Measurements from ENCODE around the gene UHRF2.
"Not testable (repeated sequence)": the region's sequence is repeated elsewhere in the genome, so short reads cannot be mapped to it uniquely, and the experiment has no call there.

The UHRF2 gene

DNA sequence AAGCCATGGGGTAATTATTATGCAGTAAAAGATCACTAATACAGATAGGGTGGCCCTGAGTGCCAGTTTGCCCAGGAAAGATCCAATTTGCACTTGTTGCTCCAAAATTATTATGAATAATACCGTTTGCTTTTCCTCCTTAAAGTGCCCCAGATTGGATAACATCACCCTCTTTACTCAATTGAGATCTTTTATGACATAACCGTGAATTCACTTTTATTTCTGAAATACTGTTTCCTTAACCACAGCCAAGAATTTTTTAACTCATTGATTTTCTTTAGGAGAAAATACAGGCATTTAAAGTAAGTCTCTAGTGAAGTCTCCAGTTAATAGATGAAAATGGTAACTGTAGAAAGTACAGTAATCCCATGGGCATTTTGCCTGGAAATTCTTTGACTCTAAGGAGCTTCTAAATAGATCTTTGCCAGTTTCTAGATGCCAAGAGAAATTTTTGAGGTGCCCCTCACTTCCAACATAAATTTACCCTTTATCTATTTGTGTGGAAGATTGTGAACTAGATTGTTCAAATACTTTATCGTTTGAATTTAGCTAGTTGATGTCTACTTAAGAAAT lies 99.2 kb downstream of the UHRF2 start:
- Histone ChIP-seq H3K9me3 (ENCODE audit: control insufficient read depth in 1 of 2, low read length in 2 of 2) (no peaks in the 10 kb centered on the region), H3K4me1 (ENCODE audit: control insufficient read depth in 1 of 2, insufficient read depth in 2 of 2, low read length in 2 of 2) (no peaks in the 10 kb centered on the region), H3K27me3 (ENCODE audit: control insufficient read depth in 1 of 2, insufficient read depth in 2 of 2, low read length in 2 of 2) (no peaks in the 10 kb centered on the region), H3K36me3 (ENCODE audit: control insufficient read depth in 1 of 2, insufficient read depth in 2 of 2, low read length in 2 of 2) (peaks cover 0 to 9% of the 10 kb centered on the region in 2 donors), H3K4me3 (ENCODE audit: low read depth in 1 of 2, low read length in 2 of 2) (no peak overlapping the region), H3K27ac (ENCODE audit: low read depth, low read length) (no peak overlapping the region), H3K9ac (ENCODE audit: low read depth in 1 of 2, low read length in 2 of 2) (no peak overlapping the region)

DNA sequence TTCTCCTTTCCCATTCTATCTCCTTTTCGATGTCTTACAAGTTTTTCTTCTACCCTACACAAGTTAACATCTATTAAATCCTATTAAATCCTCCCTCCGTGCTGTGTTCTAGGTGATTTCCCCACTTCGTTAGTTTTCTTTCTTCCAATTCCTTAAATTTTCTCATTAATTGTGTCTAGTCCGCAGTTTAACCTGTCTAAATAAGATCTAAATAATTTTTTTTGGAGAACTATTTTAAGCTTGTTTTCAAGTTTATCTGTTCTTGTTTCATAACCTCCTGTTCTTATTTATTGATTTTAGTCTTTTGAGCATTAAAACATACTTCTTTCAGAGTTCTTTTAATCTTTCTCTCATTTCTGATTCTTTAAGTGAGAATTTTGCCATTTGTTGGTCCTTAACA lies 109.3 kb downstream of the UHRF2 start:
- Histone ChIP-seq H3K27ac (ENCODE audit: low read depth, low read length) (no peak overlapping the region), H3K4me1 (ENCODE audit: control insufficient read depth in 1 of 2, insufficient read depth in 2 of 2, low read length in 2 of 2) (no peaks in the 10 kb centered on the region), H3K9me3 (ENCODE audit: control insufficient read depth in 1 of 2, low read length in 2 of 2) (peaks cover 3 to 5% of the 10 kb centered on the region in 2 donors), H3K4me3 (ENCODE audit: low read depth in 1 of 2, low read length in 2 of 2) (no peak overlapping the region), H3K36me3 (ENCODE audit: control insufficient read depth in 1 of 2, insufficient read depth in 2 of 2, low read length in 2 of 2) (no peaks in the 10 kb centered on the region), H3K27me3 (ENCODE audit: control insufficient read depth in 1 of 2, insufficient read depth in 2 of 2, low read length in 2 of 2) (no peaks in the 10 kb centered on the region), H3K9ac (ENCODE audit: low read depth in 1 of 2, low read length in 2 of 2) (no peak overlapping the region)

DNA sequence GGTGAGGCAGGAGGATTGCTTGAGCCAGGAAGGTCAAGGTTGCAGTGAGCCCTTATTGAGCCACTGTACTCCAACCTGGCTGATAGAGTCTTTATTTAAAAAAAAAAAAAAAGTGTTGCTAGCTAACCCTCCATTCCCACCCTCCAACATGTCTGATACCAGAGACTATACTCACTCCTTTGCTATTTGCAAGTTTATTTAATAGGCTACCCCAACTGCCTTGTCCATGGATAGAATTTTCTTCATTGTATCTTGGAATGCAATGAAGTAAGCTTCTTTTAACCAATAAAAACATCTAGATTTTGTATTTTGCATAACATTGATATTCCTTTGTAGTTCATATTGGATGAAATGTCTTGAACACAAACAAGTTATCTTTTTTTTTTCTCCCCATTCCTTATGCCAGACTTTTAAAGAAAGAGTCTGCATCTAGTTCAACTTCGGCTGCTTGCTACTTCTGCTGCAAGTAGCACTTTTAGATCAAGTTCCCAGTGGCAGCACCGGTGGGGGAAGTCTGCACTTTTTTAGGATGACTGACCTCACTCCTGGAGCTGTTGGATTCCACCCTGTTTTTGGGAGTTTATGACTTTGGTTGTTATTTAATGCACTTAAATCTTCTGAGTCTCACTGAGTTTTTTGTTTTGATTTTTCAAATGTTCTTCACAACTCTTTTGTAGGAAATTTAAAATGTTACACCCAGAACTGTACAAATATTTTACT lies 112.5 kb downstream of the UHRF2 start:
- H3K36me3 ChIP-seq (ENCODE audit: control insufficient read depth in 1 of 2, insufficient read depth in 2 of 2, low read length in 2 of 2), result no peaks in the 10 kb centered on the region
- H3K4me3 ChIP-seq (ENCODE audit: low read depth in 1 of 2, low read length in 2 of 2), result no peak overlapping the region
- no peak overlapping the region for H3K9ac ChIP-seq (ENCODE audit: low read depth in 1 of 2, low read length in 2 of 2)
- H3K27ac ChIP-seq (ENCODE audit: low read depth, low read length), result no peak overlapping the region
- peaks cover 0 to 3% of the 10 kb centered on the region in 2 donors for H3K4me1 ChIP-seq (ENCODE audit: control insufficient read depth in 1 of 2, insufficient read depth in 2 of 2, low read length in 2 of 2)
- H3K9me3 ChIP-seq (ENCODE audit: control insufficient read depth in 1 of 2, low read length in 2 of 2), result peaks cover 3 to 5% of the 10 kb centered on the region in 2 donors
- no peaks in the 10 kb centered on the region for H3K27me3 ChIP-seq (ENCODE audit: control insufficient read depth in 1 of 2, insufficient read depth in 2 of 2, low read length in 2 of 2)

DNA sequence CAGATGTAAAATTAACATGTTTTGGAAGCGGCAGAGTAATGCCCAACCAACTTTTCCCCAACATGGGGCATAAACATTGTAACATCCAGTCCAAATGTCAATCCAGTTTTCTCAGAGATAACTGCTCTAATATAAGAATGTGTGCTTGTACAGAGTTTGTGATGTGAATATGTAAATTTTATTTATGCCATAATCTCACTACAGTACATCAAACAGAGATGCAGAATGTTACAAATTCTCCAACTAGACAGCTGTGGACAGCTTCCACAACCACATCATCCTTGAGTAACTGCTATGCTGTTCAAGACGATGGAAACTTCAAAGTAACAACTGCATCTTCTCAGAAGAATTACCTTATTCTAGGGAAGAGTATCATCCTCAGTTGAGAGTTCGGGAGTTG lies 122.6 kb downstream of the UHRF2 start:
- H3K36me3 ChIP-seq (ENCODE audit: control insufficient read depth in 1 of 2, insufficient read depth in 2 of 2, low read length in 2 of 2), result no peaks in the 10 kb centered on the region
- H3K27ac ChIP-seq (ENCODE audit: low read depth, low read length), result no peak overlapping the region
- H3K4me1 ChIP-seq (ENCODE audit: control insufficient read depth in 1 of 2, insufficient read depth in 2 of 2, low read length in 2 of 2), result peaks cover 0 to under 1% of the 10 kb centered on the region in 2 donors
- no peaks in the 10 kb centered on the region for H3K27me3 ChIP-seq (ENCODE audit: control insufficient read depth in 1 of 2, insufficient read depth in 2 of 2, low read length in 2 of 2)
- no peaks in the 10 kb centered on the region for H3K9me3 ChIP-seq (ENCODE audit: control insufficient read depth in 1 of 2, low read length in 2 of 2)
- no peak overlapping the region for H3K4me3 ChIP-seq (ENCODE audit: low read depth in 1 of 2, low read length in 2 of 2)
- no peak overlapping the region for H3K9ac ChIP-seq (ENCODE audit: low read depth in 1 of 2, low read length in 2 of 2)

DNA sequence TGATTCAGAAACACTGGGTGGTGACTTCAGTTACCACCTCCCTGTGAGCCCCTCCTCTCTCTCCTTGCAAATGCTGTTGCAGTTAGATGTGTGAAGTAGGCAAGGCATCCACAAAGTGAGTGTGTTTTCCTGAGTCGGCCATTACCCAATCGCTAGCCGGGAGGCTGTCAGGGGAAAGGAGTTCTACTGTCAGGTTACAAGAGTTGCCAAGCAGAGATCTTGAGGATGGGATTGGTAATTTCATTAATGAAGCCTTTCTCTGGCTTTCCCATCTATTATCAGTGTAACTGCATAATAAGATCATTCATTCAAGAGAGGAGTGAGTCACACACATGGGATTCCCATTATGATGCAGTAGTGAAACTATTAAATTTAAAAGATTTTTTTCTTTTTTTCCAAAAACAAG lies 125.7 kb downstream of the UHRF2 start:
- no peaks in the 10 kb centered on the region for H3K27me3 ChIP-seq (ENCODE audit: control insufficient read depth in 1 of 2, insufficient read depth in 2 of 2, low read length in 2 of 2)
- no peaks in the 10 kb centered on the region for H3K9me3 ChIP-seq (ENCODE audit: control insufficient read depth in 1 of 2, low read length in 2 of 2)
- no peaks in the 10 kb centered on the region for H3K36me3 ChIP-seq (ENCODE audit: control insufficient read depth in 1 of 2, insufficient read depth in 2 of 2, low read length in 2 of 2)
- H3K4me1 ChIP-seq (ENCODE audit: control insufficient read depth in 1 of 2, insufficient read depth in 2 of 2, low read length in 2 of 2), result no peaks in the 10 kb centered on the region
- H3K4me3 ChIP-seq (ENCODE audit: low read depth in 1 of 2, low read length in 2 of 2), result no peak overlapping the region
- no peak overlapping the region for H3K27ac ChIP-seq (ENCODE audit: low read depth, low read length)
- no peak overlapping the region for H3K9ac ChIP-seq (ENCODE audit: low read depth in 1 of 2, low read length in 2 of 2)

DNA sequence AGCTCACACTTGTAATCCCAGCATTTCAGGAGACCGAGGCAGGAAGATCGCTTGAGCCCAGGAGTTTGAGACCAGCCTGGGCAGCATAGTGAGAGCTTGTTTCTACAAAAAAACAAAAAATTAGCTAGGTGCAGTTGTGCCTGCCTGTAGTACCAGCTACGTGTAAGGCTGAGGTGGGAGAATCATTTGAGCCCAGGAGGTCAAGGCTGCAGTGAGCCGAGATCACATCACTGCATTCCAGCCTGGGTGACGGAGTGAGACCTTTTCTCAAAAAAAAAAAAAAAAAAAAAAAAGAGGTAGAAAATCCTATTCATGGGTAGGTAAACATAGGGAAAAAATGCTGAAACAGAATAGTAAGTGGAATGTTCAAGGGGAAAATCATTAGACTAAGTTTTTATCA lies 129.6 kb downstream of the UHRF2 start:
- H3K9me3 ChIP-seq (ENCODE audit: control insufficient read depth in 1 of 2, low read length in 2 of 2); H3K9ac ChIP-seq (ENCODE audit: low read depth in 1 of 2, low read length in 2 of 2); H3K4me1 ChIP-seq (ENCODE audit: control insufficient read depth in 1 of 2, insufficient read depth in 2 of 2, low read length in 2 of 2); H3K4me3 ChIP-seq (ENCODE audit: low read depth in 1 of 2, low read length in 2 of 2); H3K27me3 ChIP-seq (ENCODE audit: control insufficient read depth in 1 of 2, insufficient read depth in 2 of 2, low read length in 2 of 2); H3K36me3 ChIP-seq (ENCODE audit: control insufficient read depth in 1 of 2, insufficient read depth in 2 of 2, low read length in 2 of 2); H3K27ac ChIP-seq (ENCODE audit: low read depth, low read length): not testable (repeated sequence)

DNA sequence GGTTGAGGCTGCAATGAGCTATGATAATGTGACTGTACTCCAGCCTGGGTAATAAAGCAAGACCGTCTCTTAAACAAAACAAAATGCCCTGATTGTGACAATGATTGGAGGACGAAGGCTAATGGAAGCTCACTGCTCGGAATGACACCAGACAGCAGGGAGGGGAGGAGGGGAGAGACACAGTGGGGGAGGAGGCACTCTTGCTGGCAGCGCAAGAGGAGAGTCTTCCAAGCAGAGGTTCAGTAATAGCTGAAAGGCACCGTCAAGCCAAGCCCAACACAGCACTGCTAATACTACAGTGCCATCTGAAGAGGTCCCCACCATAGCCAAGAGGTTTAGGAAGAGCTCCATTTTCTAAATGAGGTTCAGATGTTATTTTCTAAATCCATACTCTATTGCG lies 130.2 kb downstream of the UHRF2 start:
- no peaks in the 10 kb centered on the region for H3K9me3 ChIP-seq (ENCODE audit: control insufficient read depth in 1 of 2, low read length in 2 of 2)
- H3K4me3 ChIP-seq (ENCODE audit: low read depth in 1 of 2, low read length in 2 of 2), result no peak overlapping the region
- no peaks in the 10 kb centered on the region for H3K4me1 ChIP-seq (ENCODE audit: control insufficient read depth in 1 of 2, insufficient read depth in 2 of 2, low read length in 2 of 2)
- no peaks in the 10 kb centered on the region for H3K27me3 ChIP-seq (ENCODE audit: control insufficient read depth in 1 of 2, insufficient read depth in 2 of 2, low read length in 2 of 2)
- H3K36me3 ChIP-seq (ENCODE audit: control insufficient read depth in 1 of 2, insufficient read depth in 2 of 2, low read length in 2 of 2), result no peaks in the 10 kb centered on the region
- H3K27ac ChIP-seq (ENCODE audit: low read depth, low read length), result no peak overlapping the region
- no peak overlapping the region for H3K9ac ChIP-seq (ENCODE audit: low read depth in 1 of 2, low read length in 2 of 2)

DNA sequence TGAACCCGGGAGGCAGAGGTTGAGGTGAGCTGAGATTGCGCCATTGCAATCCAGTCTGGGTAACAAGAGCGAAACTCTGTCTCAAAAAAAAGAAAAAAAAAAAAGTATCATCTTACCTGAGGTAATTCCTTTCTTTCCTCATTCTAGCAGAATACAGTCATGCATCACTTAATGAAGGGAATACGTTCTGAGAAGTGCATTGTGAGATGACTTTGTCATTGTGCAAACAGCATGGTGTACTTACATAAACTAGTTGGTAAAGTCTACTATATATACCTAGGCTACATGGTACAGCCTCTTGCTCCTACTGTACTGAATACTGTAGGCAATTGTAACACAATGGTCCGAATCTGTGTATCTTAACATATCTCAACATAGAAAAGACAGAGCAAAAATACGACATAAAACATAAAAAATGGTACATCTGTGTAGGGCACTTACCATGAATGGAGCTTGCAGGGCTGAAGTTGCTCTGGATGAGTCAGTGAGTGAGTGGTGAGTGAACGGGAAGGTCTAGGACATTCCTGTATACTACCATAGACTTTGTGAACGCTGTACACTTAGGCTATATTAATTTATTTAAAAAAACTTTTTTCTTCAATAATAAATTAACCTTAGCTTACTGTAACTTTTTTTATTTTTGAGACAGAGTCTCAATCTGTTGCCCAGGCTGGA lies 132.2 kb downstream of the UHRF2 start:
- no peak overlapping the region for H3K27ac ChIP-seq (ENCODE audit: low read depth, low read length)
- H3K9ac ChIP-seq (ENCODE audit: low read depth in 1 of 2, low read length in 2 of 2), result no peak overlapping the region
- H3K4me3 ChIP-seq (ENCODE audit: low read depth in 1 of 2, low read length in 2 of 2), result no peak overlapping the region
- no peaks in the 10 kb centered on the region for H3K9me3 ChIP-seq (ENCODE audit: control insufficient read depth in 1 of 2, low read length in 2 of 2)
- no peaks in the 10 kb centered on the region for H3K4me1 ChIP-seq (ENCODE audit: control insufficient read depth in 1 of 2, insufficient read depth in 2 of 2, low read length in 2 of 2)
- no peaks in the 10 kb centered on the region for H3K27me3 ChIP-seq (ENCODE audit: control insufficient read depth in 1 of 2, insufficient read depth in 2 of 2, low read length in 2 of 2)
- no peaks in the 10 kb centered on the region for H3K36me3 ChIP-seq (ENCODE audit: control insufficient read depth in 1 of 2, insufficient read depth in 2 of 2, low read length in 2 of 2)

DNA sequence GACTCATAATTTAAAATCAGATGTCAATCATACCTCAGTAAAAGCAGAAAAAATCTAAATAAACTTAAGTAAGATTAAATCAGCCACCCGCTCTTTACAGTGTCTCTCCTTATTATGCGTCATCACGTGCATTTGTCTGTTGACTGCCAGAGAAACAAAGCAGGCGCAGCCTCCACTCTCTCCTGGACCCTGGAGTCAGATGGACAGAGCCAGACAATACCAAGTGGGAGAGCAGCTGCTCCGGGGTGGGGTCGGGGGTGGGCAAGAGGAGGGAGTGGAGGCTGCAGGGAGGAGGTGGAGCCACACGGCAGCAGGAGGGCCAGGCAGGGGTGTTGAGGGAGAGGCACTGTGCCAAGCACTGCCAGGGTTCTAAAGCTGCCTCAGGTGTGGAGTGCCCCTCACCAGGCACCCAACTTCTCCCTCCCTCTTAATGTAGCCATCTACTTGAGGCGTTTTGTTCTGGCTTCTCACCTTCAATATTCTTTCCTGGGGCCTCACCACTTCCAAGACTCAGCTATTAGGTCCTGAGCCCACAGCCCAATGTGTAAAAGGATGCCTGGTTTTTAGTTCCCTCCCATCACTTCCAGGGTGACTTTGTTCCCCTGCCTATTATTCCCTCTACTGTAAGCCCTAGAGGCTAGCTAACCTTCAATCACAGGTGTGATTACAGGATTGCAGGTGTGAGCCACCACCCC lies 136.3 kb downstream of the UHRF2 start:
- Histone ChIP-seq H3K4me1 (ENCODE audit: control insufficient read depth in 1 of 2, insufficient read depth in 2 of 2, low read length in 2 of 2) (no peaks in the 10 kb centered on the region), H3K27ac (ENCODE audit: low read depth, low read length) (no peak overlapping the region), H3K4me3 (ENCODE audit: low read depth in 1 of 2, low read length in 2 of 2) (no peak overlapping the region), H3K9me3 (ENCODE audit: control insufficient read depth in 1 of 2, low read length in 2 of 2) (no peaks in the 10 kb centered on the region), H3K9ac (ENCODE audit: low read depth in 1 of 2, low read length in 2 of 2) (no peak overlapping the region), H3K36me3 (ENCODE audit: control insufficient read depth in 1 of 2, insufficient read depth in 2 of 2, low read length in 2 of 2) (no peaks in the 10 kb centered on the region), H3K27me3 (ENCODE audit: control insufficient read depth in 1 of 2, insufficient read depth in 2 of 2, low read length in 2 of 2) (no peaks in the 10 kb centered on the region)

DNA sequence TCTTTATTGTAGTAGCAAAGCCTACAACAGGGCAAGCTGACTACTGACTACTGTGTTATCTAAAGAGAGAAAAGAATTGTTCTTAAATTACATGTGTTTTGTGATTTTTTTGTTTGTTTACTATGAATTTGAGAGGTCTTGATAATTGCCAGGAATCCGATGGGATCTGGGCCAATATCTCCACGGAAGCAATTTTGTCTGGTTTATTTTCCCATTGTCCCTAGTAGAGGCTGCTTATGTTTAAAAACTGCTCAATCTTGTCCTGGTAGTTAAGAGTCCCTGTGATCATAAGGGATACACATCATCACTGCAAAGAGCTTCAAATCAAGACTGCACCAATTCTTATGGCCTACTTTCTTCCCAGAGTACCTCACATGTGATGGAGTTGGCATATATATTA lies 138.1 kb downstream of the UHRF2 start:
- no peaks in the 10 kb centered on the region for H3K4me1 ChIP-seq (ENCODE audit: control insufficient read depth in 1 of 2, insufficient read depth in 2 of 2, low read length in 2 of 2)
- no peak overlapping the region for H3K4me3 ChIP-seq (ENCODE audit: low read depth in 1 of 2, low read length in 2 of 2)
- H3K36me3 ChIP-seq (ENCODE audit: control insufficient read depth in 1 of 2, insufficient read depth in 2 of 2, low read length in 2 of 2), result no peaks in the 10 kb centered on the region
- no peaks in the 10 kb centered on the region for H3K9me3 ChIP-seq (ENCODE audit: control insufficient read depth in 1 of 2, low read length in 2 of 2)
- H3K27me3 ChIP-seq (ENCODE audit: control insufficient read depth in 1 of 2, insufficient read depth in 2 of 2, low read length in 2 of 2), result no peaks in the 10 kb centered on the region
- no peak overlapping the region for H3K9ac ChIP-seq (ENCODE audit: low read depth in 1 of 2, low read length in 2 of 2)
- no peak overlapping the region for H3K27ac ChIP-seq (ENCODE audit: low read depth, low read length)

Data from duodenal mucosa (tissue), 2 donors.